HepG2 (cell line): ENCODE measurements around the gene DRAXIN.

ENCODE experiments used
- BRCA1 ChIP-seq: sonication (generic); formaldehyde crosslinking; IDR thresholded peaks from 2 replicates; pipeline ENCODE4 v1.4.0; 2020; ENCODE audit warnings: missing genetic modification reagents
- CTCF ChIP-seq: sonication (generic); formaldehyde crosslinking; IDR thresholded peaks from 2 replicates; pipeline ENCODE4 v1.5.0; 2020; ENCODE audit warnings: mild to moderate bottlenecking, missing genetic modification reagents, moderate library complexity
- DNMT3B ChIP-seq: conservative IDR thresholded peaks from 2 replicates; pipeline ENCODE4 v1.6.1; 2016; ENCODE audit warnings: missing biosample characterization, control low read depth
- GFI1 ChIP-seq: sonication (generic); formaldehyde crosslinking; IDR thresholded peaks from 2 replicates; pipeline ENCODE4 v1.5.0; 2020; ENCODE audit warnings: missing genetic modification reagents, mild to moderate bottlenecking, borderline replicate concordance
- GLI4 ChIP-seq: sonication (generic); formaldehyde crosslinking; IDR thresholded peaks from 2 replicates; pipeline ENCODE4 v1.5.1; 2020; ENCODE audit warnings: missing genetic modification reagents, mild to moderate bottlenecking, moderate library complexity, borderline replicate concordance
- GMEB1 ChIP-seq: sonication (generic); formaldehyde crosslinking; IDR thresholded peaks from 2 replicates; pipeline ENCODE4 v1.5.1; 2020; ENCODE audit warnings: missing genetic modification reagents, mild to moderate bottlenecking, borderline replicate concordance
- PCBP1 ChIP-seq: fragments of 200-400 bp; formaldehyde crosslinking; IDR thresholded peaks from 2 replicates; pipeline ENCODE4 v1.6.1; 2017; ENCODE audit warnings: mild to moderate bottlenecking, low read depth, low read length, borderline replicate concordance
- SALL2 ChIP-seq: sonication (generic); formaldehyde crosslinking; IDR thresholded peaks from 2 replicates; pipeline ENCODE4 v1.8.1; 2023; ENCODE audit warnings: mild to moderate bottlenecking, missing genetic modification reagents, inconsistent platforms

- no peak for TF ChIP-seq BRCA1
- peak; percentile 36; the same call in 1 of the 2 replicates for TF ChIP-seq CTCF (CRISPR knock-in tag)
- TF ChIP-seq GFI1 (CRISPR knock-in tag) = no peak
- no peak for TF ChIP-seq DNMT3B (CRISPR knock-in tag)
- TF ChIP-seq PCBP1 = no peak
- TF ChIP-seq GMEB1 (CRISPR knock-in tag) = no peak
- TF ChIP-seq GLI4 (CRISPR knock-in tag) = no peak
- no peak for TF ChIP-seq SALL2 (CRISPR knock-in tag)
Observed at GRCh38 chr1:11707621-11708276, 16.2 kb downstream of the DRAXIN start.
